Endothelial cell (in vitro differentiated cells): ENCODE measurements around the gene HS3ST2. TPM values are rescaled to one million over a fixed set of nuclear protein-coding genes. Genes with fewer than 3 reads are reported as not detected.

ENCODE experiments used
- DNase-seq: peaks from one replicate; pipeline ENCODE4 v3.0.0; 2021; ENCODE audit warnings: low spot score
- H3K27ac Mint-ChIP-seq: one replicate; pipeline ENCODE4 v1.8.0; 2021; ENCODE audit warnings: mixed read lengths, inconsistent platforms; ENCODE audit not compliant: unreplicated experiment
- H3K27me3 Mint-ChIP-seq: one replicate; pipeline ENCODE4 v1.8.0; 2021; ENCODE audit warnings: mild to moderate bottlenecking, moderate library complexity, mixed read lengths, inconsistent platforms; ENCODE audit not compliant: unreplicated experiment
- H3K36me3 Mint-ChIP-seq: one replicate; pipeline ENCODE4 v1.8.0; 2021; ENCODE audit warnings: mild to moderate bottlenecking, low read depth, mixed read lengths, inconsistent platforms; ENCODE audit not compliant: unreplicated experiment
- H3K4me1 Mint-ChIP-seq: one replicate; pipeline ENCODE4 v1.8.0; 2021; ENCODE audit warnings: mild to moderate bottlenecking, mixed read lengths, inconsistent platforms; ENCODE audit not compliant: unreplicated experiment
- H3K4me3 Mint-ChIP-seq: one replicate; pipeline ENCODE4 v1.8.0; 2021; ENCODE audit warnings: mild to moderate bottlenecking, mixed read lengths, inconsistent platforms; ENCODE audit not compliant: unreplicated experiment
- H3K9me3 Mint-ChIP-seq: one replicate; pipeline ENCODE4 v1.8.0; 2021; ENCODE audit warnings: mixed read lengths, inconsistent platforms; ENCODE audit not compliant: unreplicated experiment
- CTCF ChIP-seq: fragments of 200-600 bp; sonication (generic); IDR thresholded peaks from one replicate; pipeline ENCODE4 v1.5.0; 2021; ENCODE audit warnings: antibody characterized with exemption; ENCODE audit not compliant: unreplicated experiment
- total RNA-seq: library from RNA; stranded (reverse); fragmentation: NEBNext Ultra II Directional; extraction: Animal tissue kit (Norgen Biotek cat#: 25700); gene quantifications from one replicate; pipeline ENCODE4 v1.2.1, GENCODE V29; 2021; ENCODE audit not compliant: unreplicated experiment

HS3ST2 gene
- total RNA-seq, 1 donor from 2014 or later: 2.7 TPM

GRCh38 chr16:22946433-22946832, 132.5 kb downstream of the HS3ST2 start:
- peaks cover 4% of the 10 kb centered on the region for H3K36me3 Mint-ChIP-seq
- H3K27ac Mint-ChIP-seq: peak overlapping the region; percentile 12
- DNase-seq: no peak
- H3K4me1 Mint-ChIP-seq: peaks cover 18% of the 10 kb centered on the region
- no peak for TF ChIP-seq CTCF
- H3K9me3 Mint-ChIP-seq: no peaks in the 10 kb centered on the region
- peaks cover 1% of the 10 kb centered on the region for H3K27me3 Mint-ChIP-seq
- no peak overlapping the region for H3K4me3 Mint-ChIP-seq

- H3K4me3 Mint-ChIP-seq: no peak overlapping the region
These were observed 134.2 kb downstream of the HS3ST2 start for GRCh38 chr16:22948058-22948602.

GRCh38 chr16:22948603-22949368, 134.8 kb downstream of the HS3ST2 start:
- Mint-ChIP-seq H3K9me3 (no peaks in the 10 kb centered on the region), H3K27ac (no peak overlapping the region), H3K4me1 (peaks cover 28% of the 10 kb centered on the region), H3K4me3 (no peak overlapping the region), H3K27me3 (peaks cover 1% of the 10 kb centered on the region), H3K36me3 (peaks cover 4% of the 10 kb centered on the region)
- DNase-seq: peak; percentile 67
- TF ChIP-seq CTCF: peak; percentile 76

More at GRCh38 chr16:22948058-22948602, 134.2 kb downstream of the HS3ST2 start:
- Mint-ChIP-seq H3K4me1 (peaks cover 28% of the 10 kb centered on the region), H3K9me3 (no peaks in the 10 kb centered on the region), H3K27me3 (peaks cover 1% of the 10 kb centered on the region), H3K27ac (no peak overlapping the region), H3K36me3 (peaks cover 4% of the 10 kb centered on the region)
- TF ChIP-seq CTCF: no peak
- DNase-seq: no peak

- Mint-ChIP-seq H3K9me3 (no peaks in the 10 kb centered on the region), H3K4me3 (no peak overlapping the region), H3K4me1 (peaks cover 26% of the 10 kb centered on the region), H3K27me3 (peaks cover 1% of the 10 kb centered on the region), H3K27ac (no peak overlapping the region), H3K36me3 (no peaks in the 10 kb centered on the region)
- no peak for DNase-seq
- TF ChIP-seq CTCF: no peak
These were observed 141.6 kb downstream of the HS3ST2 start for GRCh38 chr16:22955461-22956070.

- peaks cover 6% of the 10 kb centered on the region for H3K36me3 Mint-ChIP-seq
- no peak overlapping the region for H3K27ac Mint-ChIP-seq
- H3K4me1 Mint-ChIP-seq: no peaks in the 10 kb centered on the region
- no peak overlapping the region for H3K4me3 Mint-ChIP-seq
- no peaks in the 10 kb centered on the region for H3K9me3 Mint-ChIP-seq
- no peak for DNase-seq
- TF ChIP-seq CTCF: no peak
- peaks cover 4% of the 10 kb centered on the region for H3K27me3 Mint-ChIP-seq
These were observed 147.2 kb downstream of the HS3ST2 start for GRCh38 chr16:22961206-22961605.
